ENCODE data around the gene TBCE. TPM values are rescaled to one million over a fixed set of nuclear protein-coding genes. Genes with fewer than 3 reads are reported as not detected.
"Not testable (repeated sequence)": the region's sequence is repeated elsewhere in the genome, so short reads cannot be mapped to it uniquely, and the experiment has no call there.

The TBCE gene
- total and polyA plus RNA-seq, 7 donors = 20.6 to 41.5 (median 26.8) TPM

DNA sequence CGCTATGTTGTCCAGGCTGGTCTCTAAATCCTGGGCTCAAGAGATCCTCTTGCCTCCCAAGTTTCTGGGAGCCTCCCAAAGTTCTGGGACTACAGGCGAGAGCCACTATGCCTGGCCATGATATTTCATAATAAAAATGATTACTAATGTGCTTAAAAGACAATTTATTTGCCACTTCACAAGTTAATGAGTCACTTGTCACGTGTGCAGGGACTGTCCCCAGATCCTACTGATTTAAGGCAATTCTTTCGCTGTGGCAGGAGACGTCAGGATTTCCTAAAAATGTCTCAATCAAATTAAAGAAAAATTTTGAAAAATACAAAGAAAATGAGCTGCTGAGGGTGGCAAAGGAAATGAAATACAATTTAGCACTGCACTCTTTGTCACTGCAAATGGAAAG, 93.5 kb downstream of the TBCE start:
- WGBS, 3 donors = 94 to 97% (median 94%) methylated on average over 5 of the region's 5 CpGs

GRCh38 chr1:235461954-235462353, 94.7 kb downstream of the TBCE start:
- 84 to 91% (median 84%) methylated on average over 1 of the region's 1 CpG for WGBS, 3 donors
- Histone ChIP-seq H3K9me3 (no peaks in the 10 kb centered on the region), H3K4me3 (no peak overlapping the region), H3K36me3 (ENCODE audit: insufficient read depth in 1 of 2, low read depth in 1 of 2) (peaks cover 0 to 73% of the 10 kb centered on the region in 2 donors), H3K4me1 (no peaks in the 10 kb centered on the region), H3K27ac (no peak overlapping the region), H3K27me3 (ENCODE audit: insufficient read depth in 3 of 3, low read length in 2 of 3) (no peaks in the 10 kb centered on the region)
- TF ChIP-seq, protein P1, sequence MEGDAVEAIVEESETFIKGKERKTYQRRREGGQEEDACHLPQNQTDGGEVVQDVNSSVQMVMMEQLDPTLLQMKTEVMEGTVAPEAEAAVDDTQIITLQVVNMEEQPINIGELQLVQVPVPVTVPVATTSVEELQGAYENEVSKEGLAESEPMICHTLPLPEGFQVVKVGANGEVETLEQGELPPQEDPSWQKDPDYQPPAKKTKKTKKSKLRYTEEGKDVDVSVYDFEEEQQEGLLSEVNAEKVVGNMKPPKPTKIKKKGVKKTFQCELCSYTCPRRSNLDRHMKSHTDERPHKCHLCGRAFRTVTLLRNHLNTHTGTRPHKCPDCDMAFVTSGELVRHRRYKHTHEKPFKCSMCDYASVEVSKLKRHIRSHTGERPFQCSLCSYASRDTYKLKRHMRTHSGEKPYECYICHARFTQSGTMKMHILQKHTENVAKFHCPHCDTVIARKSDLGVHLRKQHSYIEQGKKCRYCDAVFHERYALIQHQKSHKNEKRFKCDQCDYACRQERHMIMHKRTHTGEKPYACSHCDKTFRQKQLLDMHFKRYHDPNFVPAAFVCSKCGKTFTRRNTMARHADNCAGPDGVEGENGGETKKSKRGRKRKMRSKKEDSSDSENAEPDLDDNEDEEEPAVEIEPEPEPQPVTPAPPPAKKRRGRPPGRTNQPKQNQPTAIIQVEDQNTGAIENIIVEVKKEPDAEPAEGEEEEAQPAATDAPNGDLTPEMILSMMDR (IDR thresholded peaks at IDR 0.05) = no peak
- intact Hi-C loops (cut with DNase I) = no loop called here
- DNase-seq (no peak), ATAC-seq (no peak)

More for the DNA sequence above, 93.5 kb downstream of the TBCE start:
- peaks cover 0 to 66% of the 10 kb centered on the region in 2 donors for H3K36me3 ChIP-seq (ENCODE audit: insufficient read depth in 1 of 2, low read depth in 1 of 2)
- no peaks in the 10 kb centered on the region for H3K27me3 ChIP-seq (ENCODE audit: insufficient read depth in 3 of 3, low read length in 2 of 3)
- no peak overlapping the region for H3K27ac ChIP-seq
- H3K9me3 ChIP-seq = no peaks in the 10 kb centered on the region
- intact Hi-C loops (cut with DNase I) = no loop called here
- DNase-seq (no peak), ATAC-seq (no peak)
- TF ChIP-seq, protein P1 (IDR thresholded peaks at IDR 0.05) = no peak
- no peak overlapping the region for H3K4me3 ChIP-seq
- no peaks in the 10 kb centered on the region for H3K4me1 ChIP-seq

DNA sequence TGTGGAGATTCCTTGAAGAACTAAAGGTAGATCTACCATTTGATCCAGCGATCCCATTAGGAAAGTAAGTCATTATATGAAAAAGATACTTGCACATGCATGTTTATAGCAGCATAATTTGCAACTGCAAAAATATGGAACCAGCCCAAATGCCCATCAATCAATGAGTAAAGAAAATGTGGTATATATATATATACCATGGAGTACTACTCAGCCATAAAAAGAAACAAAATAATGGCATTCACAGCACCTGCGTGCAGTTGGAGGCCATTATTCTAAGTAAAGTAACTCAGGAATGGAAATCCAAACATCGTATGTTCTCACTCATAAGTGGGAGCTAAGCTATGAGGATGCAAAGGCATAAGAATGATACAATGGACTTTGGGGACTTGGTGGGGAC, 95.6 kb downstream of the TBCE start:
- intact Hi-C loops (cut with DNase I); DNase-seq; H3K4me1 ChIP-seq; H3K27me3 ChIP-seq (ENCODE audit: insufficient read depth in 3 of 3, low read length in 2 of 3); H3K4me3 ChIP-seq; ATAC-seq; H3K27ac ChIP-seq; H3K9me3 ChIP-seq: not testable (repeated sequence)
- peaks cover 0 to 76% of the 10 kb centered on the region in 2 donors for H3K36me3 ChIP-seq (ENCODE audit: insufficient read depth in 1 of 2, low read depth in 1 of 2)
- 94 to 100% (median 100%) methylated on average over 3 of the region's 3 CpGs for WGBS, 3 donors

DNA sequence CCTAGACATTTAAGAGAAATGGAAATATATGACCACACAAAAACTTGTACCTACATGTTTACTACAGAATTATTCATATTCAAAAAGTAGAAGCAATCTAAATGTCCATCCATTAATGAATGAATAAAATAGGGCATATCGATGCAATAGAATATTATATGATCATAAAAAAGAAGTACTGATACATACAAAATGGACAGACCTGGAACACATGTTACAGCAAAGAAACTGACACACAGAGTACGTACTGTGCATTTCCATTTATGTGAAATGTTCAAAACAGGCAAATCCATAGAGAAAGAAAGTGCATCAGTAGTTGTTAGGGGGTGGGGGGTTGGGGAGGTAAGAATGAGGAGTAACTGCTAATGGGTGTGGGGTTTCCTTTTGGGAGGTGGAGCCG, 97.8 kb downstream of the TBCE start:
- H3K36me3 ChIP-seq (ENCODE audit: insufficient read depth in 1 of 2, low read depth in 1 of 2) = peaks cover 0 to 85% of the 10 kb centered on the region in 2 donors
- H3K27me3 ChIP-seq (ENCODE audit: insufficient read depth in 3 of 3, low read length in 2 of 3) = no peaks in the 10 kb centered on the region
- H3K27ac ChIP-seq = no peak overlapping the region
- intact Hi-C loops (cut with DNase I) = no loop called here
- TF ChIP-seq, protein P1 (IDR thresholded peaks at IDR 0.05) = no peak
- ATAC-seq = no peak
- H3K4me3 ChIP-seq = no peak overlapping the region
- H3K9me3 ChIP-seq = no peaks in the 10 kb centered on the region
- no peak for DNase-seq
- WGBS, 3 donors = 95 to 98% (median 97%) methylated on average over 3 of the region's 3 CpGs
- H3K4me1 ChIP-seq = no peaks in the 10 kb centered on the region

DNA sequence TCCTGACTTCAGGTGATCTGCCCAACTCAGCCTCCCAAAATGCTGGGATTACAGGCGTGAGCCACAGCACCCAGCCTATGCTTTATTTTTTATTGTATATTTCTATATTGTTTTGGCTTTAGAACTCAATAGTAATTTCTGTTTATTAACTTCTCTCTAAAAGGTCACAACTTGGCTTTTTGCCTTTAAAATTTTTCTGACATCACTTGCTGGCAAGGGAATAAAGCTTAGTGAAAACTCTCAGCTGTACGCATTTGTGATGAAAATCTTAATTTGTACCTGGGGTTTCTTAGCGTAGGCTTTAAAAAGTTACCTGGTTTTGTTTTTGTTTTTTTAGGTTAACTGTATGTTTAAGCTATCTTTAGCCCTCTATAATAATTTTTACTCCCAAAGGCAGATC, 100.8 kb downstream of the TBCE start:
- 80 to 88% (median 83%) methylated on average over 3 of the region's 3 CpGs for WGBS, 3 donors
- TF ChIP-seq, protein P1 (IDR thresholded peaks at IDR 0.05) = no peak
- ATAC-seq = no peak

More for the DNA sequence above, 100.8 kb downstream of the TBCE start:
- H3K27me3 ChIP-seq (ENCODE audit: insufficient read depth in 3 of 3, low read length in 2 of 3) = no peaks in the 10 kb centered on the region
- H3K4me3 ChIP-seq = no peak overlapping the region
- H3K9me3 ChIP-seq = no peaks in the 10 kb centered on the region
- H3K4me1 ChIP-seq = no peaks in the 10 kb centered on the region
- no peak overlapping the region for H3K27ac ChIP-seq
- intact Hi-C loops (cut with DNase I) = no loop called here
- peaks cover 0 to 90% of the 10 kb centered on the region in 2 donors for H3K36me3 ChIP-seq (ENCODE audit: insufficient read depth in 1 of 2, low read depth in 1 of 2)
- no peak for DNase-seq
